ENCODE measurements around the gene KRT2.

Gene KRT2

GRCh38 chr12:52637299-52637698 is 14.7 kb downstream of the KRT2 start:
- Histone ChIP-seq H3K27me3 (ENCODE audit: control insufficient read depth, insufficient read depth, low read length) (no peaks in the 10 kb centered on the region), H2AFZ (no peak overlapping the region), H3K9ac (no peak overlapping the region), H3K79me2 (no peaks in the 10 kb centered on the region), H3K4me1 (peaks cover 7% of the 10 kb centered on the region), H3K4me2 (ENCODE audit: low read length) (no peak overlapping the region), H3K27ac (no peak overlapping the region), H3K36me3 (ENCODE audit: control insufficient read depth, insufficient read depth, low read length) (no peaks in the 10 kb centered on the region), H3K4me3 (ENCODE audit: low read depth, low read length) (no peak overlapping the region), H3K9me3 (ENCODE audit: control insufficient read depth, low read length) (no peaks in the 10 kb centered on the region)
- TF ChIP-seq CTCF (IDR thresholded peaks at IDR 0.05), result no peak

- no peaks in the 10 kb centered on the region for H3K27me3 ChIP-seq (ENCODE audit: control insufficient read depth, insufficient read depth, low read length)
- H2AFZ ChIP-seq, result no peak overlapping the region
- H3K4me2 ChIP-seq (ENCODE audit: low read length), result no peak overlapping the region
- H3K4me1 ChIP-seq, result peaks cover 7% of the 10 kb centered on the region
- no peak overlapping the region for H3K27ac ChIP-seq
- TF ChIP-seq CTCF (IDR thresholded peaks at IDR 0.05), result no peak
- no peaks in the 10 kb centered on the region for H3K79me2 ChIP-seq
- H3K4me3 ChIP-seq (ENCODE audit: low read depth, low read length), result no peak overlapping the region
- H3K9me3 ChIP-seq (ENCODE audit: control insufficient read depth, low read length), result no peaks in the 10 kb centered on the region
- no peaks in the 10 kb centered on the region for H3K36me3 ChIP-seq (ENCODE audit: control insufficient read depth, insufficient read depth, low read length)
- H3K9ac ChIP-seq, result no peak overlapping the region
Observed at GRCh38 chr12:52636592-52637258, 15.3 kb downstream of the KRT2 start.

GRCh38 chr12:52636189-52636588 is 15.8 kb downstream of the KRT2 start:
- Histone ChIP-seq H3K27me3 (ENCODE audit: control insufficient read depth, insufficient read depth, low read length) (no peaks in the 10 kb centered on the region), H3K4me2 (ENCODE audit: low read length) (no peak overlapping the region), H3K4me1 (peaks cover 7% of the 10 kb centered on the region), H3K9ac (no peak overlapping the region), H2AFZ (no peak overlapping the region), H3K79me2 (no peaks in the 10 kb centered on the region), H3K36me3 (ENCODE audit: control insufficient read depth, insufficient read depth, low read length) (no peaks in the 10 kb centered on the region), H3K4me3 (ENCODE audit: low read depth, low read length) (no peak overlapping the region), H3K27ac (no peak overlapping the region), H3K9me3 (ENCODE audit: control insufficient read depth, low read length) (no peaks in the 10 kb centered on the region)
- no peak for TF ChIP-seq CTCF (IDR thresholded peaks at IDR 0.05)

GRCh38 chr12:52634266-52635056 is 17.6 kb downstream of the KRT2 start:
- Histone ChIP-seq H3K79me2 (no peaks in the 10 kb centered on the region), H2AFZ (no peak overlapping the region), H3K36me3 (ENCODE audit: control insufficient read depth, insufficient read depth, low read length) (no peaks in the 10 kb centered on the region), H3K27ac (no peak overlapping the region), H3K9me3 (ENCODE audit: control insufficient read depth, low read length) (no peaks in the 10 kb centered on the region), H3K4me2 (ENCODE audit: low read length) (no peak overlapping the region), H3K27me3 (ENCODE audit: control insufficient read depth, insufficient read depth, low read length) (no peaks in the 10 kb centered on the region), H3K4me1 (peaks cover 7% of the 10 kb centered on the region), H3K4me3 (ENCODE audit: low read depth, low read length) (no peak overlapping the region), H3K9ac (no peak overlapping the region)
- no peak for TF ChIP-seq CTCF (IDR thresholded peaks at IDR 0.05)
